K562 (cell line): ENCODE measurements around the gene TEX261. TPM values are rescaled to one million over a fixed set of nuclear protein-coding genes. Genes with fewer than 3 reads are reported as not detected.

ENCODE experiments used
- CBX8 ChIP-seq: fragments of 200-600 bp; sonication (generic); IDR thresholded peaks from 2 replicates; pipeline ENCODE4 v1.6.1; 2012; ENCODE audit warnings: borderline replicate concordance, mixed run types, low read depth, mild to moderate bottlenecking, moderate library complexity, mixed read lengths, low read length, control low read depth, inconsistent platforms; ENCODE audit not compliant: poor library complexity, severe bottlenecking; ENCODE audit errors: extremely low read depth
- CTBP1 ChIP-seq: fragments of 450-650 bp; IDR thresholded peaks from 2 replicates; pipeline ENCODE4 v1.6.1; 2016; ENCODE audit warnings: borderline replicate concordance
- ETV5 ChIP-seq: sonication (generic); formaldehyde crosslinking; IDR thresholded peaks from 2 replicates; pipeline ENCODE4 v1.4.0; 2020; ENCODE audit warnings: low read depth, mild to moderate bottlenecking, missing genetic modification reagents
- GABPB2 ChIP-seq: fragments of 250-450 bp; sonication (Bioruptor Pico); conservative IDR thresholded peaks from 2 replicates; pipeline ENCODE4 v1.5.1; 2021; ENCODE audit warnings: mild to moderate bottlenecking
- KAT7 ChIP-seq: sonication (generic); formaldehyde crosslinking; IDR thresholded peaks from 2 replicates; pipeline ENCODE4 v1.8.0; 2022; ENCODE audit warnings: missing genetic modification reagents, mild to moderate bottlenecking, borderline replicate concordance
- MCM7 ChIP-seq, 2 experiments: fragments of 450-650 bp; IDR thresholded peaks; 2 replicates each; pipeline ENCODE4 v1.6.1; 2016 to 2018
- PRPF4 ChIP-seq: fragments of 200-400 bp; formaldehyde crosslinking; IDR thresholded peaks from one replicate; pipeline ENCODE4 v1.6.1; 2017; ENCODE audit warnings: low read length, low read depth, mild to moderate bottlenecking; ENCODE audit not compliant: insufficient read depth, poor library complexity, severe bottlenecking
- RAD21 ChIP-seq, 2 experiments: fragments of 250-450 bp in 1 of 2; fragments of 450-650 bp in 1 of 2; sonication (Bioruptor Pico) in 1 of 2; formaldehyde crosslinking in 1 of 2; IDR thresholded peaks in 1 of 2; conservative IDR thresholded peaks in 1 of 2; 2 replicates each; pipeline versions ENCODE4 v1.4.0 to v1.8.0; 2020 to 2022; ENCODE audit warnings: mild to moderate bottlenecking in 2 of 2, moderate library complexity in 1 of 2
- SAP30 ChIP-seq: fragments of 200-600 bp; sonication (generic); IDR thresholded peaks from 2 replicates; pipeline ENCODE4 v1.6.1; 2012; ENCODE audit warnings: borderline replicate concordance, low read depth, mild to moderate bottlenecking, moderate library complexity, low read length, control low read depth, inconsistent platforms; ENCODE audit not compliant: insufficient read depth, poor library complexity, severe bottlenecking
- SIX5 ChIP-seq, 2 experiments: IDR thresholded peaks; 2 replicates each; pipeline ENCODE4 v1.6.1; 2011; ENCODE audit warnings: low read length in 2 of 2, borderline replicate concordance in 1 of 2, low read depth in 1 of 2, mild to moderate bottlenecking in 1 of 2, moderate library complexity in 1 of 2; ENCODE audit not compliant: insufficient read depth in 1 of 2
- TRIM24 ChIP-seq, 2 experiments: fragments of 450-650 bp; IDR thresholded peaks; 2 replicates each; pipeline ENCODE4 v1.6.1; 2016
- ZNF146 ChIP-seq: IDR thresholded peaks from one replicate; pipeline ENCODE4 v1.6.1; 2018; ENCODE audit warnings: missing compliant biosample characterization; ENCODE audit not compliant: unreplicated experiment
- ZNF3 ChIP-seq: fragments of 250-450 bp; sonication (Bioruptor Pico); IDR thresholded peaks from 2 replicates; pipeline ENCODE4 v1.5.0; 2021; ENCODE audit warnings: mild to moderate bottlenecking, moderate library complexity
- ZNF354B ChIP-seq: fragments of 250-450 bp; sonication (Bioruptor Pico); IDR thresholded peaks from 2 replicates; pipeline ENCODE4 v1.4.0; 2020
- ZNF398 ChIP-seq: fragments of 250-450 bp; sonication (Bioruptor Pico); IDR thresholded peaks from 2 replicates; pipeline ENCODE4 v1.8.0; 2021; ENCODE audit warnings: moderate library complexity, mild to moderate bottlenecking, inconsistent platforms
- ZNF592 ChIP-seq: fragments of 450-650 bp; IDR thresholded peaks from 2 replicates; pipeline ENCODE4 v1.6.1; 2017; ENCODE audit warnings: antibody characterized with exemption, mild to moderate bottlenecking
- ZNF780A ChIP-seq: fragments of 250-450 bp; sonication (Bioruptor Pico); IDR thresholded peaks from 2 replicates; pipeline ENCODE4 v1.5.0; 2021; ENCODE audit warnings: mild to moderate bottlenecking
- polyA plus RNA-seq, 8 experiments: library from polyadenylated mRNA; depleted of rRNA in 4 of 8; stranded (reverse) in 5 of 8; unstranded in 3 of 8; fragments of >200 nt; fragmentation: Nextera tagmentation in 2 of 8; fragmentation: Illumina TruSeq in 1 of 8; extraction: Ambion mirVana in 2 of 8; extraction: Trizol in 1 of 8; gene quantifications; 2 replicates each; pipeline versions ENCODE4 v1.2.1 to v1.2.3, GENCODE V29; 2011 to 2014; ENCODE audit warnings: inconsistent platforms in 1 of 8, missing spikeins in 1 of 8
- total RNA-seq, 7 experiments: library from RNA; depleted of rRNA in 6 of 7; stranded (reverse); fragments of >200 nt in 6 of 7; fragmentation: Illumina TruSeq in 2 of 7; extraction: Trizol in 2 of 7; gene quantifications; 2 replicates each; pipeline versions ENCODE4 v1.2.1 to v1.2.3, GENCODE V29; 2011 to 2021; ENCODE audit warnings: low replicate concordance in 1 of 7
- TF ChIP-seq, protein P1 (sequence below): fragments of 450-650 bp; IDR thresholded peaks from 2 replicates; pipeline ENCODE4 v1.7.1; 2018; ENCODE audit warnings: mild to moderate bottlenecking, low read depth; ENCODE audit not compliant: partially characterized antibody

TEX261 gene
- total and polyA plus RNA-seq, 9 of the 15 experiments (the other 6 are each of a cell fraction or from before 2014, with no cell fraction given), result 11.9 to 110 (median 51.9) TPM

DNA sequence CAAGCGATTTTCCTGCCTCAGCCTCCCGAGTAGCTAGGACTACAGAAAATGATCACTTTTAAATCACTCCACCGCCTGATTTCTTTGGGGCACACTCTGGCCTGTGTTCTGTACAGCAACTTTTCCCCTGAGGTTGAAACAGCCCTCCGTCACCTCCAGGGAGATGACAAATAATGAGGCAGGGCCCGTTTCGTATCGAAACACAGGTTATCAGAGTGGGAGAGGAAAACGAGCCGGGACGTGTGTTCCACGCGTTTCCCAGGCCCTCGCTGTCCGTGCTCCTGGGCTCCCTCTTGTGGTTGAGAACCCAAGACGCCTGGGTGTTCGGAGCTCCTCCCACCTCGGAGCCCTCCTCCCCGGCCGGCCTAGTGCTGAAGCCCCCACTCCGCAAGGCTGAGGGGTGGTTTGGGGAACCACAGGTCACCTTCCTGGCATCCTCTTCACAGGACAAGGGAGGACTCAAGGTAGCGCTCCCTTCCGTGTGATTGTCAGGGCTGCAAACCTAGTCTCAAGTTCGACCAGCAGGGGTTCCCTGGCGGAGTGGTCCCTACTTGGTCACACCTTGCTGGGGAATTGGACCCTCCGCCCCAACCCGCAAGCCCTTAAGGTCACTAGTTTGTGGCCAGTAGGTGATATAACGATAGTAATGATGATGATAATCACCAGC lies 46.2 kb downstream of the TEX261 start (continued):
- TF ChIP-seq, protein P1, sequence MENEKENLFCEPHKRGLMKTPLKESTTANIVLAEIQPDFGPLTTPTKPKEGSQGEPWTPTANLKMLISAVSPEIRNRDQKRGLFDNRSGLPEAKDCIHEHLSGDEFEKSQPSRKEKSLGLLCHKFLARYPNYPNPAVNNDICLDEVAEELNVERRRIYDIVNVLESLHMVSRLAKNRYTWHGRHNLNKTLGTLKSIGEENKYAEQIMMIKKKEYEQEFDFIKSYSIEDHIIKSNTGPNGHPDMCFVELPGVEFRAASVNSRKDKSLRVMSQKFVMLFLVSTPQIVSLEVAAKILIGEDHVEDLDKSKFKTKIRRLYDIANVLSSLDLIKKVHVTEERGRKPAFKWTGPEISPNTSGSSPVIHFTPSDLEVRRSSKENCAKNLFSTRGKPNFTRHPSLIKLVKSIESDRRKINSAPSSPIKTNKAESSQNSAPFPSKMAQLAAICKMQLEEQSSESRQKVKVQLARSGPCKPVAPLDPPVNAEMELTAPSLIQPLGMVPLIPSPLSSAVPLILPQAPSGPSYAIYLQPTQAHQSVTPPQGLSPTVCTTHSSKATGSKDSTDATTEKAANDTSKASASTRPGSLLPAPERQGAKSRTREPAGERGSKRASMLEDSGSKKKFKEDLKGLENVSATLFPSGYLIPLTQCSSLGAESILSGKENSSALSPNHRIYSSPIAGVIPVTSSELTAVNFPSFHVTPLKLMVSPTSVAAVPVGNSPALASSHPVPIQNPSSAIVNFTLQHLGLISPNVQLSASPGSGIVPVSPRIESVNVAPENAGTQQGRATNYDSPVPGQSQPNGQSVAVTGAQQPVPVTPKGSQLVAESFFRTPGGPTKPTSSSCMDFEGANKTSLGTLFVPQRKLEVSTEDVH, result no peak
- TF ChIP-seq ZNF780A (CRISPR knock-in tag) (no peak), CTBP1 (peak; percentile 19; the same call in 1 of the 2 replicates), ZNF592 (no peak), ZNF146 (no peak), GABPB2 (CRISPR knock-in tag) (no peak), TRIM24 (IDR thresholded peaks at IDR 0.05) (no peak), KAT7 (no peak), CBX8 (no peak), MCM7 (IDR thresholded peaks at IDR 0.05) (no peak), SAP30 (no peak), ETV5 (CRISPR knock-in tag) (no peak), ZNF354B (CRISPR knock-in tag) (no peak), RAD21 (CRISPR knock-in tag; conservative IDR thresholded peaks at IDR 0.05 in 1 of 2, IDR thresholded peaks at IDR 0.05 in 1 of 2) (peak in 1 of 2 experiments; percentile 59; a peak in 3 of 4 replicates), ZNF3 (no peak), SIX5 (IDR thresholded peaks at IDR 0.05; ENCODE audit: borderline replicate concordance in 1 of 2, insufficient read depth in 1 of 2, low read depth in 1 of 2, low read length in 2 of 2) (no peak), PRPF4 (no peak), ZNF398 (CRISPR knock-in tag) (no peak)
